OCI-LY7 (cell line): ENCODE data around the gene TBC1D8.

Experiments
- CTCF ChIP-seq: fragments of 200-600 bp; sonication (generic); conservative IDR thresholded peaks from 2 replicates; pipeline ENCODE4 v1.5.1; 2014; ENCODE audit warnings: mild to moderate bottlenecking, antibody characterized with exemption, low read length, moderate library complexity, mixed read lengths
- EZH2phosphoT487 ChIP-seq: fragments of 200-600 bp; sonication (generic); IDR thresholded peaks from 2 replicates; pipeline ENCODE4 v1.6.1; 2018; ENCODE audit warnings: low read depth, borderline replicate concordance, mild to moderate bottlenecking, mixed run types, antibody characterized with exemption, low read length, moderate library complexity, mixed read lengths

GRCh38 chr2:100960688-100961087, 190.5 kb downstream of the TBC1D8 start:
- no peak for TF ChIP-seq CTCF
- no peak for TF ChIP-seq EZH2phosphoT487
